ENCODE data around the gene EXPH5. TPM values are rescaled to one million over a fixed set of nuclear protein-coding genes. Genes with fewer than 3 reads are reported as not detected.

Gene EXPH5
- total RNA-seq, 3 donors from 2014 or later (not counting 1 experiment from before 2014, with no cell fraction given): 1.5 to 5.4 (median 2.6) TPM

- WGBS (ENCODE audit: insufficient coverage): 89% methylated on average over 2 of the region's 2 CpGs
- intact Hi-C loops (cut with micrococcal nuclease): no loop called here
- no peak overlapping the region for H3K27ac ChIP-seq (ENCODE audit: low read length)
- no peaks in the 10 kb centered on the region for H3K4me1 ChIP-seq (ENCODE audit: control insufficient read depth, insufficient read depth, low read length)
- H3K9me3 Mint-ChIP-seq: no peaks in the 10 kb centered on the region
- H3K4me3 Mint-ChIP-seq: no peak overlapping the region
- no peaks in the 10 kb centered on the region for H3K36me3 ChIP-seq (ENCODE audit: control insufficient read depth, insufficient read depth, low read length)
- H3K9me3 ChIP-seq (ENCODE audit: control insufficient read depth, insufficient read depth, low read length): no peaks in the 10 kb centered on the region
- DNase-seq: no peak
- no peaks in the 10 kb centered on the region for H3K27me3 Mint-ChIP-seq (ENCODE audit: low read depth in 2 of 2)
- H3K4me1 Mint-ChIP-seq: no peaks in the 10 kb centered on the region
- H3K4me3 ChIP-seq (ENCODE audit: low read length): no peak overlapping the region
- no peaks in the 10 kb centered on the region for H3K27me3 ChIP-seq (ENCODE audit: control insufficient read depth, insufficient read depth, low read length)
- ATAC-seq: no peak
- no peak for TF ChIP-seq CTCF (IDR thresholded peaks at IDR 0.05)
- no peak overlapping the region for H3K27ac Mint-ChIP-seq
- peaks cover 15% of the 10 kb centered on the region for H3K36me3 Mint-ChIP-seq
Observed at GRCh38 chr11:108511851-108512474, 81.6 kb downstream of the EXPH5 start.

GRCh38 chr11:108508653-108509593 is 84.6 kb downstream of the EXPH5 start:
- Histone ChIP-seq H3K4me1 (ENCODE audit: control insufficient read depth, insufficient read depth, low read length) (no peaks in the 10 kb centered on the region), H3K4me3 (ENCODE audit: low read length) (no peak overlapping the region), H3K9me3 (ENCODE audit: control insufficient read depth, insufficient read depth, low read length) (no peaks in the 10 kb centered on the region), H3K36me3 (ENCODE audit: control insufficient read depth, insufficient read depth, low read length) (no peaks in the 10 kb centered on the region), H3K27ac (ENCODE audit: low read length) (no peak overlapping the region), H3K27me3 (ENCODE audit: control insufficient read depth, insufficient read depth, low read length) (no peaks in the 10 kb centered on the region)
- H3K36me3 Mint-ChIP-seq: peaks cover 9% of the 10 kb centered on the region
- 95% methylated on average over 3 of the region's 3 CpGs for WGBS (ENCODE audit: insufficient coverage)
- ATAC-seq: no peak
- no peaks in the 10 kb centered on the region for H3K27me3 Mint-ChIP-seq (ENCODE audit: low read depth in 2 of 2)
- H3K9me3 Mint-ChIP-seq: no peaks in the 10 kb centered on the region
- no peak for TF ChIP-seq CTCF (IDR thresholded peaks at IDR 0.05)
- no peak for DNase-seq
- intact Hi-C loops (cut with micrococcal nuclease): no loop called here
- H3K4me1 Mint-ChIP-seq: no peaks in the 10 kb centered on the region
- H3K4me3 Mint-ChIP-seq: no peak overlapping the region
- no peak overlapping the region for H3K27ac Mint-ChIP-seq

- Histone ChIP-seq H3K9me3 (ENCODE audit: control insufficient read depth, insufficient read depth, low read length) (no peaks in the 10 kb centered on the region), H3K27ac (ENCODE audit: low read length) (no peak overlapping the region), H3K27me3 (ENCODE audit: control insufficient read depth, insufficient read depth, low read length) (no peaks in the 10 kb centered on the region), H3K36me3 (ENCODE audit: control insufficient read depth, insufficient read depth, low read length) (no peaks in the 10 kb centered on the region), H3K4me1 (ENCODE audit: control insufficient read depth, insufficient read depth, low read length) (peaks cover 18% of the 10 kb centered on the region), H3K4me3 (ENCODE audit: low read length) (no peak overlapping the region)
- Mint-ChIP-seq H3K27ac (no peak overlapping the region), H3K36me3 (no peaks in the 10 kb centered on the region), H3K9me3 (no peaks in the 10 kb centered on the region), H3K4me3 (no peak overlapping the region), H3K4me1 (peaks cover 14 to 19% of the 10 kb centered on the region in 2 donors), H3K27me3 (ENCODE audit: low read depth in 2 of 2) (peaks cover 0 to 2% of the 10 kb centered on the region in 2 donors)
- DNase-seq (no peak), ATAC-seq (no peak)
- 100% methylated on average over 3 of the region's 5 CpGs for WGBS (ENCODE audit: insufficient coverage)
- no peak for TF ChIP-seq CTCF (IDR thresholded peaks at IDR 0.05)
- intact Hi-C loops (cut with micrococcal nuclease): no loop called here
Observed at GRCh38 chr11:108501396-108501795, 92.2 kb downstream of the EXPH5 start.

All from natural killer cell (primary cell).